KOPT-K1 (cell line): ENCODE data around the gene CTXN2.

Source experiments
- H3K27ac ChIP-seq: fragments of 200-600 bp; sonication (generic); 2 replicates; pipeline ENCODE4 v1.5.1; 2016; ENCODE audit warnings: antibody characterized with exemption, mild to moderate bottlenecking, low read depth, low read length; ENCODE audit not compliant: poor library complexity, severe bottlenecking
- H3K36me3 ChIP-seq: fragments of 200-600 bp; sonication (generic); 2 replicates; pipeline ENCODE4 v1.5.1; 2017; ENCODE audit warnings: antibody characterized with exemption, mild to moderate bottlenecking, low read length, moderate library complexity; ENCODE audit not compliant: insufficient read depth
- H3K9me3 ChIP-seq: fragments of 200-600 bp; sonication (generic); 2 replicates; pipeline ENCODE4 v1.5.1; 2017; ENCODE audit warnings: antibody characterized with exemption, low read length, mild to moderate bottlenecking; ENCODE audit not compliant: insufficient read depth, poor library complexity, severe bottlenecking

The CTXN2 gene

DNA sequence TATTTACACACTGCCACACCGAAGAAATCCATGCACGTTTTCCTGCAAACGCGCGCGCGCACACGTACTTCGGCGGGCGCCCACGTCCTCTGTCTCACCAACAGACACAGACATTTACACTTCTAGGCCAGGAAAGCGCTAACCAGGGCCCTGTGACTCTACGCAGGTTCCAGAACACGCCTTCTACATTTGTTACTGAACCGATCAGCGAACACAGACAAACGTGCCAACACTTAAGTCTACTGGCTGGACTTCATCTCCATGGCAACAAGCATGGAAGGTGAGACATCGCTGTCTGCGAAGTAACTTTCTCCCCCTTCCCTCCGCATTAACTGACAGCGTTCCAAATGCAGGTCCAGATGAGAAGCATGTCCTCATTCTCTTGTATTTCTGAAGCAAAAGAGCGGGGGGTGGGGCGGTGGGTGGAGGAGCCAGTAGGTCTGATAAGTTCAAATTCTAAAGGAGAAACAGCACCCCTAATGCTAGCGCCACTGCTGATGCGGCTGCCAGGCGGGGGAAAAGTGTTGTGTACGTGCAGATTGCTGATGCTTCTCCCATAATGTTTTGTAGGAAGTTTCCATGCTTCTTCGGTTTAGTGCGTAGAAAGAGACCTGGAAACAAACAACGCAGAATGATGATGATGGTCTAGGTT, at the start of gene CTXN2:
CTXN2 (plus strand) TSS at position 92 of the 652 bp plus-strand sequence. CDS start 9,636 bp downstream, outside the sequence.
- no peaks in the 10 kb centered on the region for H3K36me3 ChIP-seq
- no peaks in the 10 kb centered on the region for H3K9me3 ChIP-seq

DNA sequence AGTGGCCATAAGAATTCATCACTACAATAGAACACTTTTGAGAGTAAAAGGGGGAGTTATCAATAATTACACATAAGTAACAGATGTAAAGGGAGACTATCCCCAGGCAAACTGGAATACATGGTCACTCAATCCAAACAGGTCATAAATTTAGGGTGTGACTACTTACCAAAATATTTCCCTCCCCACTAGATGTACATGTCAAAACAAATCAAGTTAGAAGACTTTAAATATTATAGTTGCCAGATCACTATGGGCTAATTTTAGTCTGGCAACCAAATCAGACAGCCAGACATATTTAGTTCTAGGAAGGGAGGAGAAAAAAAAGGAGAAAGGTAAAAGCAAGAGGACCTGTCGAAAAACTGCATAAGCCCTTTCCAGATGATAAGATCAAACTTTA, 47.6 kb upstream of the CTXN2 start:
- no peak overlapping the region for H3K27ac ChIP-seq
- H3K9me3 ChIP-seq = no peaks in the 10 kb centered on the region
- H3K36me3 ChIP-seq = peaks cover 60% of the 10 kb centered on the region

More for the DNA sequence above, at the start of gene CTXN2:
- H3K27ac ChIP-seq = no peak within 1 kb of the TSS

DNA sequence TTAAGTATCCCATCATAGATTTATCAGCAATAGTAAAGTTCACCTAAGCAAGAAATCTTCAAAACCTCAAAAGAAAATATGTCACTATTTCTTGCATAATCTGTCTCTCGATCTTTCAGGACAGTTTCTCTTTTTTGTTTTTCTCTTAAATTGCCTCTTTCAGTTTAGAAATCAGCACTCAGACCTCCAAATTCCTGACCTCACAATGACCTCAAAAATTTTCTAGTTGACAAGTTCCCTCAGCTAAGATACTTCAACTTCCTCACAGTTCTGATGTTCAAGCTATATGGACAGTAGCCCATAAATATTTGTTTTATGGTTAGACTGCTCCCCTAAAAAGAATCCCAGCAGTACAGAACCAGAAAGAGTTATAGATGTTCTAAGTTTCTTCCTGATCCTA, 46.6 kb upstream of the CTXN2 start:
- Histone ChIP-seq H3K9me3 (no peaks in the 10 kb centered on the region), H3K27ac (no peak overlapping the region), H3K36me3 (peaks cover 68% of the 10 kb centered on the region)

DNA sequence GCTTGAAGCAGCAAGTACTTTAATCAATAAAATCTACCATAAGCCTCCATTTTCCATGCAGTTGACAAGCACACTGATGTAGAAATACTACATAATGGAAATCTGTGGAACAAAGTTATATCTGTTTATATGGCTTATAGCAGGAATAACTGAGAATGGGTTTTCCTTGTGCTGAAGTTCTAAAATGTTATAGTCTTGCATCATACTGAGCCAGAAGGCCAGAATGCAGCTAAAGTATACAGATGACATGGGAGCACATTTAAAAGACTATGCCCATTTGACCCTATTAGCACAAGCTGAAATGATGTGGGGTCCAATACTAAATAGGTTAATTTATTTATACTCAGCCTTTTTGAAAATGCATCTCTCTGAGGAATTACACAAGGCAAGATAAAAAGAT, 45.5 kb upstream of the CTXN2 start:
- Histone ChIP-seq H3K27ac (no peak overlapping the region), H3K36me3 (peaks cover 77% of the 10 kb centered on the region), H3K9me3 (no peaks in the 10 kb centered on the region)

DNA sequence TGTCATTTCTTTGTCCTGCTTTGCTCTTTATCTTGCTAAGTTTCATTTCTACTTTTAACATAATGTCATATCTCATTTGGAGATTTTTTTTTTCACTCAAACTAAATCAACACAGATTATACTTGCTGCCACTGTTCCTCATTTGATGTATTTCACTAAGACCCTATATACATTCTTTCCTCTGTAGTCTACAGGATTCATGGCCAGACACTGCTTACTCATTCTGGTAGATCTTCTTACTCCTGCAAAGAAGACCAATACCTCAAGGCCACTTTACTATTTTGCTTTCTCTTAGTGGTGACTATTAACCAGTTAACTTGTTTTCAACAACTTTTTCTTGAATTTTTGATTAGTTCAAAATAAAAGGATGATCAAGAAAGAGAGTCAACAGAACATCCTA, 44.1 kb upstream of the CTXN2 start:
- H3K27ac ChIP-seq = no peak overlapping the region
- peaks cover 79% of the 10 kb centered on the region for H3K36me3 ChIP-seq
- H3K9me3 ChIP-seq = no peaks in the 10 kb centered on the region

DNA sequence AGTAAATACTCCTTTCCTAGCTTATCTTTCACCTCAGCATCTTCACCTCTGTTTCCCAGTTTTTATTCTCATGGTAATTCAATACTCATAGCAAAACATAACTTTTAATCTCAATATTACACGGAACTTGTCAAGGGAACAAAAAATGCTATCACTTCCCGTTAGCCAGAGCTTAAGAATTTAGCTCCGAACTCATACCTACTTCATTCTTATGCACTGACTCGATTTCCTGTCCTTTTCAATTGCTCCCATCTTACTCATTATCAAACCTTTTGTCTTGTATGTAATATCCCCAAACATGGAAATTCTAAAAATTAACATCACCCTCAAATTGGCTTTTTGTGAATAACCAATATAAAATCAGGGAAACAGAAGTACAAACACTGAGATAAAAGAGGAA, 41.6 kb upstream of the CTXN2 start:
- Histone ChIP-seq H3K27ac (no peak overlapping the region), H3K9me3 (no peaks in the 10 kb centered on the region), H3K36me3 (peaks cover 77% of the 10 kb centered on the region)

DNA sequence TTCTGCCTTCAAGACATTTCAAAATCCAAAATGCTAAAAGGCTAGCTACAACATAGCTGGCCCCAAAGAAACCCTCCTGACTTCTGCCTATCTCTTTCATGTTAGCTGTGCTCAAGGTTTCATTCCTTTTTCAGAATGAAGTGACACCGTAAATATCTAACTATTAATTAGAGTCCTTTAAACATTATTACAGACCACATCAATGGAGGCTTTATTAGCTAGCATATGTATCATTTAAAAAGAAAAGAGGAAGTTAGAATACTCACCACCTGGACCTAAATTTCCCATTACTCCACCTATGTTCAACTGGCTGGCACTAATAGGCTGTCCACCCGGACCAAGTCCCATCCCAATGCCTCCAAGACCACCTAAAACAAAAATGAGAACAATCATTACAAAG, 37.9 kb upstream of the CTXN2 start:
- Histone ChIP-seq H3K36me3 (peaks cover 67% of the 10 kb centered on the region), H3K9me3 (no peaks in the 10 kb centered on the region), H3K27ac (no peak overlapping the region)

DNA sequence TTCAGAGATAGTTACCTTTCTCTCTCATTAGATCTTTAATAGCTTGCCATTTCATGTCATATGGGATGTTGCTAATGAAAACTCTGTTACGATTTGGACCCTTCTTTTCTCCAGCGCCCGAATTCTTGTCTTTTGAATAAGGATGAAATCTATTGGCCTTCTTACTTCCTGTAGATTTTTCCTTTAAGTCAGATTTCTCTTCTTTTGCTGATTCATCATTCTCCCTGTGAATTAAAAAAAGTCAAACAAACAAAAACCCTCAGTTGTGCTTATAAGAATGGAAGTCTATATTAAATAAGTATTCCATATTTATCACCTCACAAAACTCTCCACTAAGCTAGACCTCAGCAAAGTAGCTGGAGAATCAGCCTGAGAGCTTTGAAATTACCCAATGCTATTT, 22.8 kb upstream of the CTXN2 start:
- H3K36me3 ChIP-seq = peaks cover 49% of the 10 kb centered on the region
- H3K27ac ChIP-seq = no peak overlapping the region
- peaks cover 18% of the 10 kb centered on the region for H3K9me3 ChIP-seq

DNA sequence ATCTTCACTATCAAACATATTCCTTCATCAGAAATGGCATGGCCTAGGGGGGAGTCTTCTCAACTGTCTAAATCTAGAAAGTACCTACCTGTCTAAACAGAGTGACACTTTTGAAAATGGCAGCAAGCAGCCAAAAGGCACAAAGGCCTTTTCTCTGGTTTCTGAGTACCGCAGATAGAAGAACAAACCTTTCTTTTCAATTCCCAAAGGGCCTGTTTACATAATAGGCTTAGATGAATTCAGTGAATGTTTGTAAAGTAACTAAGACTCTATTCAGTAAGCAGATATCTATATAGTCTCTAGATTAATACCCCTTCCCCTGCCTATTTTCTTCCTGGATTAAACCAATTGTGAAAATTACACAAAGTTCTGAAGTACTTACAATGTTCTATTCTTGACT, 20.5 kb upstream of the CTXN2 start:
- H3K36me3 ChIP-seq = peaks cover 40% of the 10 kb centered on the region
- H3K9me3 ChIP-seq = peaks cover 32% of the 10 kb centered on the region
- H3K27ac ChIP-seq = no peak overlapping the region

DNA sequence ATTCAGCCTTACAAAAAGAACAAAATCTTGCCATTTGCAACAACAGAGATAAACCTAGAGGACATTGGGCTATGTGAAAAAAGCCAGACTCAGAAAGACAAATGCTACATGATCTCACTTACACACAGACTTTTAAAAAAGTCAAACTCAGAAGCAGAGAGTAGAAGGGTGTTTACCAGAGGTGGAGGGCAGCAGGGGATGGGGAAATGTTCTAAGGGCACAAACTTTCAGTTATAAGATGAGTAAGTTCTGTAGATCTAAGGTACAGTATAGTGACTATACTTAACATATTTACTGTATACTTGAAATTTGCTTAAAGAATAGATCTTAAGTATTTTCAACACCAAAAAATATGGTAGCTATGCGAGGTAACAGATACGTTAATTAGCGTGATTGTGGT, 16.3 kb upstream of the CTXN2 start:
- H3K27ac ChIP-seq = no peak overlapping the region
- peaks cover 32% of the 10 kb centered on the region for H3K9me3 ChIP-seq

DNA sequence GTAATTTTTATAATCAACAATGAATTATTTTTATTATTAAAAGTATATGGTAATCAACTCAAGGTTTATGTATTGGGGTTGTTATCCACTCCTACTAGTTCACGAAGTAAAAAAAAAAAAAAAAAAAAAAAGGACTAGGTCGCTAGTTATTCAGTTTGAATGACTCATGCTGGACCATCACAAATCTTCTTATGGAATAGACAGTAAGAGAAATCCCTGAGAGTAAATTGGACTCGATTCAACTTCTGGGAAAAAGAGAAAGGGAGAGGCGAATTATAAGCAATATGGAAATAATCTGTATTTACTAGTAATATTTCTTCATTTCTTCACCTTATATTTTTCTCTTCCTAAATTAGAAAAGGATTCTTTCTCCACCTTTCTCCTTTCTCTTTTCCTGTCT, 15.4 kb upstream of the CTXN2 start:
- Histone ChIP-seq H3K36me3 (peaks cover 15% of the 10 kb centered on the region), H3K27ac (no peak overlapping the region), H3K9me3 (peaks cover 32% of the 10 kb centered on the region)

More for the DNA sequence above, 16.3 kb upstream of the CTXN2 start:
- peaks cover 15% of the 10 kb centered on the region for H3K36me3 ChIP-seq

DNA sequence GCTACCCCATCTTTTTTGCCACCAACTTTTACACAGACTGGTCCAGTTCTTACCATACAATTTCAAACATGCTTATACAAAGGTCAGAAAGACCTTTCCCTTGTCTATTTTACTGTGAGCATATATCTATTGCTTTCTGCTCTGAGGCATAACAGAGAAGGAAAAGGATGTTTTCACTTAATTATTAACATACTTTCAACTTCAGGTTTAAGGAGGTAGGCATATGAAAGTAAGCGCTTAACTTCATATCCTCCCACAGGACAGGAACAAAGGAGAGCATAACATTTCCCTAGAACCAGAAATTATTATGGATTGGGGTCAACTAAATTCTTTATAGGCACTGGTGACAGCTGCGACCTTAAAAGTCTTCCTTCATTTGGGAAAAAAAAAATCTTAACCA, 14.5 kb upstream of the CTXN2 start:
- Histone ChIP-seq H3K36me3 (peaks cover 15% of the 10 kb centered on the region), H3K9me3 (peaks cover 31% of the 10 kb centered on the region), H3K27ac (peak overlapping the region; percentile 84)

DNA sequence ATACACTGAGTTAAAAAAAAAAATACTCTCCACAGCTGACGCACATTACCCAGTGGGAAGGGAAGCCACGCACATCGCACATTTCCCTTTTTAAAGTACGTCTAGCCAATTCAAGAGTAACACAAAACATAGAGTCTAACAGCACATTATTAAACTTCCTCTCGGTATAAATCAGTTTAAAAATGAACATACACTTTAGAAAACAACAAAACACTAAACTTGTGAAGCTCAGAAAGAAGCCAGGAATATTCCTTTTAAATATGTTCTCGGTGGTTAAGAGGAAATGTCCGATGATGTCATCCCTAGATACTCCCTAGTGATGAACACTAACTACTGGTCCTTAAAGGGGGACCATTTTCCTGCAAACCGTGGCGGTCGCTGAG, 14.1 kb upstream of the CTXN2 start:
- Histone ChIP-seq H3K9me3 (peaks cover 27% of the 10 kb centered on the region), H3K27ac (peak overlapping the region; percentile 84), H3K36me3 (peaks cover 15% of the 10 kb centered on the region)

DNA sequence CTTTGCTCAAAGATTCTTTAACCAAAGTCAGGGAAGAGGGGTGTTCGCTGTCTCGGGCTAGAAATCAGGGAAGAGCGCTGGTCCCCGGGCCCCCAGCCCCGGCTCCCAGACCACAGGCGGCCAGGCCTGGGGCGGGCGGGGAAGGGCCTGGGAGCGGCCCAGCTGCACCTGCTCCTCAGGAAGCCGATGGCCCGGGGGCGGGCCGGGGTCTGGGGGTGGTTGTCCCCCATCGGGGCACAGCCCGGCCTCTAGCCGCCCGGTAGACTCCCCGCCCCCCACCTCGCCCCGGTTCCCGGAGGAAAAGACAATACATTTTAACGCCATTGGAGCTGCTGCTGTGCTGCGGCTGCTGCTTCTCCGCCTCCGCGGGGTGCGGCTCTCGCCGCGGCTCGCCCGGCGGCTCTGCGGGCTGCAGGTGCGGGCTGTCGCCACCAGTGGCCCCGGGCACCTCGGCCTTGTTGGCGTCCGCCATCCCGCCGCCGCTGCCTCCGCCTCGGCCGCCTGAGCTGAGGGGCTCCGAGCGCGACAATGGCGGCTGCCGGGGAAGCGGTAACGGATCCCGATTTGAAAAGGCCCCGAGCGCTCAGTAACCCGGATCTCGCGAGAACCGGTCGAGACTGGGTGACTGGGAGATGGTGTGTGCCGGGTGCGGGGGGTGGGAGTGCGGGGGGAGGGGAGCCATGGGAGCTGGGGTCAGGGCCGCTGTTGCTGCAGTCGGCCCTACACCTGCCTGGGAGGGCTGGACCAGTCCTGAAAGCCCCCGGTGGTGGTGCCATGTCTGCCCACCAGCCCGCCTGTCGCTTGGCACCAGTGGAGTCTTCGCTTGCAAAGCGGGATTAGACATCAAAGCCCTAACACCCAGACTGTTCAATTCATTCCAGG, 13.5 kb upstream of the CTXN2 start, which contains the start of gene MYEF2:
MYEF2 (minus strand) TSS at position 530 of the 882 bp plus-strand sequence; CDS start at position 472, 58 bp downstream.
- Histone ChIP-seq H3K9me3 (peaks cover 21% of the 10 kb centered on the region), H3K27ac (peak within 1 kb of the TSS; percentile 84), H3K36me3 (peaks cover 15% of the 10 kb centered on the region)

DNA sequence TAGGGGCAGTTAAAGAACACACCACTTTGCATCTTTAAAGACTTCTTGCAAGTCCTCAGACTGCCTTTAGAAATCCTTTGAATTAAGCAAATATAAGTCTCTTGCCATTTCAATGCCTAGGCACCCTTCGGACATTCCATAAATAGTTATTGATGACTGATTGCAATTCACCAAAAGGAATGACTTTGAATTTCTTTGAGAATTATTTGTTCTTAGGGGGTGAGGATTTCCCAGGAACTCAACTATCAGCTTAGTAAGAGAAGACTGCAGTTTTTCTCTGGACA, 12.9 kb upstream of the CTXN2 start:
- Histone ChIP-seq H3K36me3 (peaks cover 15% of the 10 kb centered on the region), H3K27ac (peak overlapping the region; percentile 84), H3K9me3 (peaks cover 15% of the 10 kb centered on the region)

DNA sequence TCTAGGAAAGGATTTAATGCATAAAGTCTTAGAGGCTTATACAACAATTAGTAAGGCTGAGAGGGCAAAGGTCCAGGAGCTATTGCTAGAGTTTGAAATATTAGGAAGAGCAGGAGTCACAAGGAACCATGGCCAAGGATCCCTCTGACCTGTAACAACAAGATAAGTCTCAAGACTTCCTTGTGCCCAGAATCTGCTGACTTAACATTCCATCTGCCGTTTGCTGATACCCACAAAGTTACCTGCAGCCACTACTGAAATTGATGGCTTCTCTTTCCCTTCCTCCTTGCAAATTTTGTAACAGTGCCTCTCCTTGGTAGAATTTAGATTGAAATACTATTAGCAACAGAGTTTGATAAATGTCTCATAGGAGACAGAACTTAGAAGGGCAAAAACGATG, 8.7 kb upstream of the CTXN2 start:
- Histone ChIP-seq H3K36me3 (no peaks in the 10 kb centered on the region), H3K27ac (no peak overlapping the region), H3K9me3 (no peaks in the 10 kb centered on the region)
